CD14-positive monocyte (primary cell): ENCODE measurements around the gene TRIM3. TPM values are rescaled to one million over a fixed set of nuclear protein-coding genes. Genes with fewer than 3 reads are reported as not detected.

ENCODE experiments used
- DNase-seq, 3 donors: peaks; one replicate each; pipeline ENCODE4 v3.0.0-alpha.2; 2011 to 2022
- H2AFZ ChIP-seq: 2 replicates; pipeline ENCODE4 v1.6.0; 2012; ENCODE audit warnings: mild to moderate bottlenecking, low read depth, low read length, inconsistent platforms; ENCODE audit not compliant: insufficient read depth, poor library complexity, severe bottlenecking
- H3K27ac ChIP-seq, 2 donors: 1 replicate in 1 of 2; 2 replicates in 1 of 2; pipeline ENCODE4 v1.5.1; 2012 to 2013; ENCODE audit warnings: low read length in 2 of 2, control low read depth in 1 of 2, inconsistent platforms in 1 of 2, low read depth in 1 of 2, mild to moderate bottlenecking in 1 of 2
- H3K27me3 ChIP-seq, 2 donors: one replicate each; pipeline versions ENCODE4 v1.6.0 to v1.6.1; 2011 to 2013; ENCODE audit warnings: low read length in 2 of 2; ENCODE audit not compliant: control insufficient read depth in 2 of 2, insufficient read depth in 2 of 2
- H3K36me3 ChIP-seq, 2 donors: replicated peaks in 1 of 2; 1 replicate in 1 of 2; 2 replicates in 1 of 2; pipeline versions ENCODE4 v1.5.1 to v1.6.1; 2012 to 2013; ENCODE audit warnings: low read length in 2 of 2, control low read depth in 1 of 2, inconsistent platforms in 1 of 2, mild to moderate bottlenecking in 1 of 2; ENCODE audit not compliant: insufficient read depth in 2 of 2, control insufficient read depth in 1 of 2
- H3K4me1 ChIP-seq, 2 donors: 1 replicate in 1 of 2; 2 replicates in 1 of 2; pipeline versions ENCODE4 v1.5.1 to v1.6.1; 2012 to 2013; ENCODE audit warnings: low read length in 2 of 2, control low read depth in 1 of 2, inconsistent platforms in 1 of 2, mild to moderate bottlenecking in 1 of 2, moderate library complexity in 1 of 2; ENCODE audit not compliant: insufficient read depth in 2 of 2, control insufficient read depth in 1 of 2
- H3K4me2 ChIP-seq: replicated peaks from 2 replicates; pipeline ENCODE3; 2012; ENCODE audit warnings: low read length, moderate library complexity, mild to moderate bottlenecking; ENCODE audit not compliant: poor library complexity, severe bottlenecking; ENCODE audit errors: extremely low read depth
- H3K4me3 ChIP-seq, 3 experiments: fragments of 200-600 bp in 1 of 3; sonication (generic) in 1 of 3; replicated peaks in 1 of 3; 1 replicate in 2 of 3; 2 replicates in 1 of 3; pipeline ENCODE4 v1.5.1; 2011 to 2013; ENCODE audit warnings: low read length in 3 of 3, mild to moderate bottlenecking in 3 of 3, control low read depth in 2 of 3, low read depth in 2 of 3, inconsistent platforms in 1 of 3, moderate library complexity in 1 of 3
- H3K79me2 ChIP-seq: 2 replicates; pipeline ENCODE4 v1.6.0; 2012; ENCODE audit warnings: mild to moderate bottlenecking, control low read depth, inconsistent platforms, low read length, moderate library complexity; ENCODE audit not compliant: insufficient read depth
- H3K9ac ChIP-seq: 2 replicates; pipeline ENCODE4 v1.6.0; 2017; ENCODE audit warnings: low read length, mild to moderate bottlenecking; ENCODE audit not compliant: insufficient read depth, poor library complexity, severe bottlenecking
- H3K9me3 ChIP-seq, 2 donors: replicated peaks in 1 of 2; 1 replicate in 1 of 2; 2 replicates in 1 of 2; pipeline versions ENCODE4 v1.5.1 to v1.6.1; 2012 to 2013; ENCODE audit warnings: low read length in 2 of 2, control low read depth in 1 of 2; ENCODE audit not compliant: control insufficient read depth in 1 of 2, insufficient read depth in 1 of 2
- H4K20me1 ChIP-seq: 2 replicates; pipeline ENCODE4 v1.6.0; 2012; ENCODE audit warnings: mild to moderate bottlenecking, low read length, control low read depth, moderate library complexity; ENCODE audit not compliant: insufficient read depth
- H3K27ac Mint-ChIP-seq, 7 donors: one replicate each; pipeline ENCODE4 v1.8.0; 2020; ENCODE audit warnings: mild to moderate bottlenecking in 7 of 7, mixed read lengths in 7 of 7, moderate library complexity in 6 of 7, inconsistent platforms in 2 of 7
- H3K27me3 Mint-ChIP-seq, 3 donors: one replicate each; pipeline ENCODE4 v1.8.0; 2021 to 2022; ENCODE audit warnings: low read depth in 3 of 3, mild to moderate bottlenecking in 3 of 3, mixed read lengths in 3 of 3, moderate library complexity in 3 of 3, inconsistent platforms in 1 of 3
- H3K36me3 Mint-ChIP-seq, 2 donors: one replicate each; pipeline ENCODE4 v1.8.0; 2020; ENCODE audit warnings: mixed read lengths in 2 of 2, inconsistent platforms in 1 of 2, mild to moderate bottlenecking in 1 of 2
- H3K4me1 Mint-ChIP-seq: one replicate; pipeline ENCODE4 v1.8.0; 2020; ENCODE audit warnings: mild to moderate bottlenecking, mixed read lengths
- H3K4me3 Mint-ChIP-seq, 2 donors: one replicate each; pipeline ENCODE4 v1.8.0; 2020; ENCODE audit warnings: mild to moderate bottlenecking in 2 of 2, mixed read lengths in 2 of 2, moderate library complexity in 1 of 2
- H3K9me3 Mint-ChIP-seq, 7 donors: one replicate each; pipeline ENCODE4 v1.8.0; 2020 to 2022; ENCODE audit warnings: mixed read lengths in 7 of 7, mild to moderate bottlenecking in 6 of 7, moderate library complexity in 6 of 7, inconsistent platforms in 2 of 7
- CTCF ChIP-seq: fragments of 200-600 bp; IDR thresholded peaks from one replicate; pipeline ENCODE4 v1.8.0; 2022; ENCODE audit warnings: antibody characterized with exemption, mild to moderate bottlenecking
- WGBS: methylation state at CpG from one replicate; pipeline ENCODE4 v1.1.5; 2013; ENCODE audit warnings: missing lambda C conversion rate; ENCODE audit not compliant: insufficient coverage; 5-methylcytosine and 5-hydroxymethylcytosine counted together
- intact Hi-C, 2 donors: fragments of 100-400 bp; cut with micrococcal nuclease; formaldehyde crosslinking; loops; one replicate each; pipeline versions ENCODE4 v1.15.0 to v1.15.1; 2023
- polyA plus RNA-seq, 3 donors: library from polyadenylated mRNA; depleted of rRNA in 1 of 3; unstranded in 2 of 3; stranded (reverse) in 1 of 3; fragments of 300-500 nt in 2 of 3; fragments of >200 nt in 1 of 3; fragmentation: Illumina TruSeq in 2 of 3; gene quantifications; 1 replicate in 2 of 3; 2 replicates in 1 of 3; pipeline ENCODE4 v1.2.3, GENCODE V29; 2012 to 2021

The TRIM3 gene
- polyA plus RNA-seq, 3 donors: 1.7 to 36.2 (median 3.3) TPM

- Histone ChIP-seq H2AFZ (no peak overlapping the region), H4K20me1 (no peaks in the 10 kb centered on the region), H3K9me3 (no peaks in the 10 kb centered on the region), H3K9ac (no peak overlapping the region), H3K4me2 (no peak overlapping the region), H3K36me3 (peaks cover 44 to 80% of the 10 kb centered on the region in 2 donors), H3K4me1 (no peaks in the 10 kb centered on the region), H3K4me3 (no peak overlapping the region), H3K27ac (no peak overlapping the region), H3K79me2 (no peaks in the 10 kb centered on the region), H3K27me3 (no peaks in the 10 kb centered on the region)
- H3K4me3 Mint-ChIP-seq: no peak overlapping the region
- intact Hi-C loops: no loop called here
- TF ChIP-seq CTCF: no peak
- no peaks in the 10 kb centered on the region for H3K9me3 Mint-ChIP-seq
- WGBS: no CpG with 5 or more reads among the region's 1 CpG
- peaks cover 0 to 2% (median 0%) of the 10 kb centered on the region in 3 donors for H3K27me3 Mint-ChIP-seq
- peaks cover 62 to 64% of the 10 kb centered on the region in 2 donors for H3K36me3 Mint-ChIP-seq
- DNase-seq: no peak
- no peaks in the 10 kb centered on the region for H3K4me1 Mint-ChIP-seq
- H3K27ac Mint-ChIP-seq: no peak overlapping the region
Measured at GRCh38 chr11:6459099-6459450, 14.7 kb downstream of the TRIM3 start.

- Histone ChIP-seq H3K9me3 (no peaks in the 10 kb centered on the region), H3K4me2 (no peak overlapping the region), H4K20me1 (no peaks in the 10 kb centered on the region), H3K9ac (no peak overlapping the region), H3K27ac (no peak overlapping the region), H3K79me2 (no peaks in the 10 kb centered on the region), H3K27me3 (no peaks in the 10 kb centered on the region), H2AFZ (no peak overlapping the region), H3K36me3 (peaks cover 42 to 80% of the 10 kb centered on the region in 2 donors), H3K4me1 (no peaks in the 10 kb centered on the region), H3K4me3 (no peak overlapping the region)
- Mint-ChIP-seq H3K27ac (peak overlapping the region in 1 of 7 donors; percentile 21), H3K4me3 (no peak overlapping the region), H3K9me3 (no peaks in the 10 kb centered on the region), H3K27me3 (peaks cover 0 to 2% (median 0%) of the 10 kb centered on the region in 3 donors), H3K36me3 (peaks cover 59 to 62% of the 10 kb centered on the region in 2 donors), H3K4me1 (no peaks in the 10 kb centered on the region)
- no peak for TF ChIP-seq CTCF
- 100% methylated on average over 1 of the region's 2 CpGs for WGBS
- intact Hi-C loops: no loop called here
- no peak for DNase-seq
Measured at GRCh38 chr11:6458352-6459098, 15.2 kb downstream of the TRIM3 start.
